EH (cell line): ENCODE data around the gene KISS1.

Experiments used
- DNase-seq: peaks from one replicate; pipeline ENCODE4 v3.0.0-alpha.2; 2015; ENCODE audit warnings: low read depth

Gene KISS1

DNA sequence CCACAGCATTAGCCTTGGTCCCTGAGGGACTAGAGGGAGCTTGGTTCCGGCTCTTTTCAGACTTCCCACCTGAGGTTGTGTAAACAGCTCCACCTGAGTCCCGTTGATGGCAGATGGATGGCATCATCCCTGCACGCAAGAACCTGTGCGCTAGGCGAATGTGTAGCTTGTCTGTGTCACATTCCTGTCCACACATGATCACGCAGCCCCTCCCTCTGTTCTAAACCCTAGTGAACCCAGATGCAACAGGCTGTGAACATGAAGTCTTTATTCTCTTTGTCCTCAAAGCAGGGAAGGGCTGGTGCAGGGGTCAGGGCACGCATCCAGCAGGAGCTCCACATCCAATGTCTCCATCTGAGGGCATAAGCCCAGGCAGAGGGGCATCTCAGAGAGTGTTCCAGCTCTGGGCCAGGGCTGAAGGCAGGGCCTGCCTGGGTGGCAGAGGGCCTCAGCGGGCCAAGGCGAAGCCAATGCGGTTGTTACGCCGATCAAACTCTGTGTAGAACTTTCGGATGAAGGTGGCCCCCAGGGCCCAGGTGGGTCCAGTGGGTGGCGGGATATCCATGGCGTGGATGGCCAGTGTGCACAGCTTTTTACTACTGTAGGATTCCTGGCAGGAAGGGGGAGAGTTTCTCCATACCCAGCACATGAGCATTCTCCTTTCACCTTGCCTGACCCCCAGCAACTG lies 41.6 kb downstream of the KISS1 start:
- DNase-seq = no peak

DNA sequence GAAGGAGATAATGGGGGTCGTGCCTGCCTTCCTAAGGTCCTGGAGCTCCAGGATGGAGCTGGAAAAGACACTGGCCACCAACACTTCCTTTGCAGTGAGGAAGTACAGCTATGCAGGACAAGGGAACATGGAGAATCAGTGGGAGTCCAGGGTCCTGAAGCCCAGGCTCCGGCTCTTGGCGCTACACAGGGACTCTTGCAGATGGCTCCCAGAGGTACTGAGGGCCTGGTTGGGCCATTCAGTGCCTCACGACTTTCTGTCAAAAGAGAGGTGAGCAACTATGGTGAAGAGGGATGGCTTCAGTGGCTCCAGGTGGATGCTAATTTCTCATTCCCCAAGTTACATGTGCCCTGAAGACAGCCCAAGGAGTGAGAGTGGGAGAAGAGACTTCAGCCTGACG lies 42.6 kb downstream of the KISS1 start:
- no peak for DNase-seq

DNA sequence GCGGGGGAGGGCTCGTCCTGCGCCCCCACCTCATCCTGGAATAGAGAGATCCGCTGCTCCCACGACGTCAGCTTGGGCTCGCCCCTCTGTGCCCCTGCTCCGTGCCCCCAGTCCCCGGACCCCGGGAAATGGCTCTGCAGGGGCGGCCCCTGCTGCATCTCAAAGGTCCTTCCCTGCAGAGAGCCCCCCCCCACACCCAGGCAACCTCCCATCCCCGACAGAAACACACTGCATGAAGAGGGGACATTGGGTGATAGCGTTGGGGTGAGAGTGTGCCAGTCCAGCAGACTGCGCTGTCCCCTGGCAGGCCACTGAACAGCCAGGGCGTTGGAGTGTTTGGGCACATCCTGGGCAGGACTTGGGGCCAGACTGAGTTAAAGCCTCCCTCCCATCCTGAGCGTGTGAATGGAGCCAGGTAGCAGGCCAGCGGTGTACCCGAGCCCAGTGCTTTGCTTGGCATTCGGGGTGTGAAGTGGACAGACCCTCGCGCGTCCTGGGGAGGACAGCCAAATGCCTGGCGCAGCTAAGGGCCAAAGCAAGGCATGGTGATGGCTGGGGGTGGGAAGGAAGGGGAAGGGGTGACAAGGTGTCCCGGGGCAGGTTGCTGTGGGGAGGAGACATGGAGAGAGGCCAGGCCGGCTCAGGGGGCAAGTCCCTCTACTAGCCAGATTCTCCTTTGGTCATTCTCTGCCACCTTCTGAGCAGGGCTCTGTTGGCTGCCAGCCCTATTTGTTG lies 43.8 kb downstream of the KISS1 start:
- DNase-seq = no peak

DNA sequence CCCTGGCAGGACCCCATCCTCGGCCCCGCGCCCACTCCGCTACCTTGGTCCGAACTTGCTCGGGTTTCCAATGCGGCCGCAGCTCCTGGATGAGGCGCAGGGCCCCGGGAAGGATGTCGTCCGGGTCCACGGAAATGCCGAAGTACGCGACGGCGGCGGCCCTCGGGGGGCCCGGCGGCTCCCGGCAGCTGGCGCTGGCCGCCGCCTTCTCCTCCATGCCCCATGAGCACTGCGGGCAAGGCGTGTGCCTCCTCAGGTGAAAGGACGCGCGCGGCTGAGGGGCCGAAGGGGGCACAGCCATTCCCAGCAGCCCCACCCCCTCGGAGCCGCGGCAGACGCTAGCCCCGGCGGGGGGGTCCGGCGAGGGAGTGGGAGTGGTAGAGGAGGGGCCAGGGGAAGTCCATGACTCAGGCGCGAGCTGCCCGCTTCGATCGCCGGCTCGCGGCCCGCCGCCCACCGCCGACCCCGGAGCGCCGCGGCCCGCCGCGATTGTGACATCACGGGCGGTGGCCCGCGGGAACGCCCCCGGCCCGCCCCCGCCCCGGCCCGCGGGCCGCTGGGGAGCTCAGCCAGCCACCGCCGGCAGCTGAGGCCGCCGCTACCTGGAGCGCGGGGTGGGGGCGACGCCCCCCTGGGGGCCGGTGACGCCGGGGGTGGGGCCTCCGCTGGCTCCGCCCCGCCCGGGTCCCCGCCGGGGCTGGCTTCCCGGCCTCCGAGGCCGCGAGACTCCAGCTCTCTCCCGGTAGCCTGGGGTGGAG lies 44.6 kb downstream of the KISS1 start, which contains the start of gene ETNK2:
Gene ETNK2, minus strand, starts transcription at position 493 of the 758 bp plus-strand sequence. Its CDS starts 192 bp downstream, at position 301.
- DNase-seq = peak; percentile 59

DNA sequence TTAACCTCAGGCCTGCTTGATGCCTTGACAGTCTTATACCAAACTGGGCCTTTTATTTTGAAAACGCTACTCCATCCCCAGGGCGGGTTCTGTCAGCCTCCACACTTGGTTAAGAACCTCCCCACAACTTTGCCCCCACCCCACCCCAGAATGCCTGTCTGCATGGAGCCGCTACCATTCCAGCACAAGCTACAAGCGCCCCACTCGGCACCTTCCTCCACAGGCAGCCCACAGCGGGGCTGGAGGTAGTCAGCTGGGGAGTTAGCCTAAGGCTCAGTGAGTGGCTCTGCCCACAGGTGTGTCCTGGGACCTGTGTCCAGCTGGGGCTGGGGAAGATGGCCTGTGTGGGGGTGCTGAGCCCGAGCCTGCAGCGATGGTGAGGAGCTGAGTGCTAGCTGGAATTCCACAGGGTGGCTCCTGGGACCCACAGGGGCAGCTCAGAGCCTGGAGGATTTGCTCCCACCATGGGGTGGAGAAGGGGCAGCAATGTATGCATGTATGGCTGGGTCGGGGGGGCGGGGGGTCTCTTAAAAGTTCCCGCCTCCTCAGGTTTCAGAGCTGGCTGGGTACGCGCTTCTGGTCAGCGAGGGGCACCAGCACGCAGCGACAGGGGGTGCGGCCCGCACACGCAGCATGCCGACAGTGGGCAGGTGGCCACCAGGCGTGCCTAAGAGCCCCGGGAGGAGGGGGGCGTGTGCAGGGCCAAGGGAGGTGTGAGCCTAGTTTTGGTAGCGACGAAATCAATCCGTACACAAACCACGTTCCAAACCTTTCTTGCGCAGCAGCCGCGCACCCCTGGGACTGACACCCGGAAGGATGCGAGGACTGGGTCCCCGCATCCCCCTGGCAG lies 45.4 kb downstream of the KISS1 start:
- DNase-seq = no peak

DNA sequence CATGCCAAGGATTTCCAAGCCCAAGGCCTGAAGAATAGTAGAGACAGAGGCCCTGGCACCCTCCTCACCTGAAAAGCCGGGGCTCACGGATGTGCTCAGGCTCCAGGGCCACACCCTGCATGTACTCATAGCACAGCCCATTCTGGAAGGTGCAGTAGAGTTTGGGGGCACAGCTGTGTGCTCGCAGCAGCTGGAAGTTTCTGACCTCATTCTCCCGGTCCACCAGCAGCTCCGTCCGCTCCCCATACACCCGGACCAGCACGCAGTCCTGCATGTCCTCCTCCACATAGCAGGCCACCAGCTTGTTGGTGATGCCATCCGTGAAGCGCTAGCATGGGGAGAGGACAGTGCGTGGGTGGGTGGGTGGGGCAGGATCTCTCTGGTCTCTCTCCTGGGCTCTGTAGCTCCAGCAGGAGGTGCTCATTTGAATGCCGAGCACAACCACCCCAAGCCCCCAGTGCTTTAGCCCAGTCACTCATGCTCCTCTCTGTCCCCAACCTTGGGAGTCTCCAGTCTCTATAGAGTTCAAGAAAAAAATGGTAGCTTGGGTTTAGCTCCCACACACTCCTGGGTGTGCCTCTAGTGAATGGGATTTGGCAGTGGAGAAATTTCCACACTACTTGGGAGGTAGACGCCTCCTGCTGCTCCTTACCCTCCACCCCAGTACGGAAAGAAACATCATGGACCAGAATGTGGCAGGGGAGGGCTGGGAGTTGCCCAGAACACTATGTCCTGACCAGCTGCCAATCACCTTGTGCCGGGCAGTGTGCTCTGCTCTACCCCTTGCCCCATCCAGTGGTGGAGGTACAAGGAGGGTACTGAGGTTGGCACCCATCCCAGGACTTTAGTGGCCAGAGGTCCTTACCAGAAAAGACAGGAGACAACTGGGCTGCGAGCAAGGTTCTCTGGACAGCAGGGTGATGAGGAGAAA lies 46.4 kb downstream of the KISS1 start:
- DNase-seq = no peak

DNA sequence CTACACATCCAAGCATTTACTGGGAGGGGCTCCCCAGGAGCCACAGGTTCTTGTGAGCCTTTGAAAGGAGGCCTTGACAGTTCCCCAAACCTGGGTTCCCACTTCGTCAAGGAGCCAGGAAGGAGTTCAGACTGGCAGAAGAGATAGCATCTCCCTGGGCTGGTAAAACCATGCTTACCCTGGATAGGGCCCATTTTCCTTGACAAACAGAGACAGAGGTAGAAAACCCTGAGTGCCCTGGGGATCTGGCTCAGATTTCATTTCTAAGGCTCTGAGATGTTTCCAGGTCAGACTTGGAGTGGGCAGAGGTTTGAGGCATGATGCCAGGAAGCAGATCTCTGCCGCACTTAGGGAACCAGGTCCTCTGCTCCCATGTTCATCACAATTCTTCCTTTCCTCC lies 47.2 kb downstream of the KISS1 start:
- no peak for DNase-seq

DNA sequence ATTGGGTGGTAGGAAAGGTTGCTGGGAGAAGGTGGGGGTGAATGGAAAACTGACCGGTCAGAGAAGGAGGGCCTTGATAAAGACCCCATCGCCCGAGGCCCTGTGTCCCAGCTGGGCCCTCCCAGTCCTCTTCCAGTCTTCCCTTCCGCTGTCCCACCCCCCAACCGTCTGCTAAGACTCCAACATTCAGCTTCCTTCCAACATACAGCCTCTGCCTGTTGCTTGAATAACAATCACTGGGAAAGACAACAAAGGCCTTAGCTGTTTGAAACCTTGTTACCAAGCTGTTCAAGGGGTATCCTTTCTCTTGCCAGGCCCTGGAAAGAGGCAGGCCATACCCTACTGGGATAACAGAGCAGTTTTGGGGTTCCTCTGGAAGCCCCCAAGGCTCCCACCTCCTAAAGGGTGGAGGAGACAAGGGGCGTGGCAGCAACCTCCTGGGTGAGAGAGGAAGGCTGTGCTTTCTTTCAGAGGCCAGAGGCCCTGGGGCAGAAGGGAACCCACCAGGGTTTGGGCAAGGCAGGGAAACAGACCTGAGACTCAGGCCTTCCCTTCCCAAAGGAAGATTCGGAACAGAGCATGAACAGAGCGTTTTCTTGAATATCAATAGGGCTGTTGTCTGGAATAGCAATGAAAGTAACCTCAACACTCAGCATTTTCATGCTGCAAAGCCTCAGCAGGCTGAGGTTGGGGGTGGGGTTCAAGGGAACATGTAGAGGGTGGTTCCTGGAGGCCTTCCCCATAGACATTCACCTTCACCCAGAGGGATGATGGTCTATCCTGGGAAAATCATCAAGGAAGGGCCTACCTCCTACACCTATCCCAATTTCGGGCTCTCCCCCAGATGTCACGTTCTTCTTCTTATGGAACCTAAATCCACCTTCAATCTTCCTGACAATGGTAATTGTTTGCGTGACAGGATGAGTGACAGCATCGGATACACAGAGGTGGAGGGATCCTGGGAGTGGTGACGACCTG lies 48.6 kb downstream of the KISS1 start:
- no peak for DNase-seq

DNA sequence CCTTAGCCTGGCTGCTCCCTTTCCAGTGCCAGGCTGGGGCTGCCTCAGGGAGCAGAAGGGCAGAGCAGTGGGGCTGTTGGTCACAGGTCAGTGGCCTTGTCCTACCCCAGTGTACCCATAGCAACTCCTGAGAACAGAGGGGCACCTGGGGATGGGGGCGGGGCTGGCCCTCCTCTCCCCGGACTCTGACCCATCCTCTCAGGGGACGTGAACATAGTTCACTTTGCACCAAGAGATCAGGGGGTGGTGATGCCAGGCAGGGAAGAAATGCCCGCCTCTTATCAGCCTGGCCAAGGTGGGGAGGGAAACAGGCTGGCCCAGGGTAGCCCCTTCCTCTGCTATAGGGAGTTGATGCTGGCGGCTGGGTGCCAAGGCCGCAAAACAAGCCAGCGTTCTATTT lies 49.3 kb downstream of the KISS1 start:
- DNase-seq = no peak

DNA sequence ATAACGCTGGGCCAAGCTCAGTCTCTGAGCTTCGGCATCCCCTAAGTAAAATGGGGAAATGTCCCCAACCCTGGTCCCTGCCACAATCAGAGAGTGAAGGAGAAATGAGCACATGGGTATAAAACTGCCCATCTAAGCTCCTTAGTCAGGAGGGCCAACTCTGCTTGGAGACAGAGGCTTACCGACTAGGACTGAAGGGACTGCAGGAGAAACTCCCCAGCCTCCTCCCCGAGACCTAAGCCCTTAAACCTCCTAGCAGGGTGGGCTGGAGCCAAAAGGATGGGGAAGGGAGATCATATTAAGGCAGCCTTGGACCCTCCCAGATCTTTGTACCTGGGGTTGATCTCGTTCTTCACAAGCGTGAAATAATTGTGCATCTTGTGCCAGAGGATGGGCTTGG lies 50.0 kb downstream of the KISS1 start:
- no peak for DNase-seq

DNA sequence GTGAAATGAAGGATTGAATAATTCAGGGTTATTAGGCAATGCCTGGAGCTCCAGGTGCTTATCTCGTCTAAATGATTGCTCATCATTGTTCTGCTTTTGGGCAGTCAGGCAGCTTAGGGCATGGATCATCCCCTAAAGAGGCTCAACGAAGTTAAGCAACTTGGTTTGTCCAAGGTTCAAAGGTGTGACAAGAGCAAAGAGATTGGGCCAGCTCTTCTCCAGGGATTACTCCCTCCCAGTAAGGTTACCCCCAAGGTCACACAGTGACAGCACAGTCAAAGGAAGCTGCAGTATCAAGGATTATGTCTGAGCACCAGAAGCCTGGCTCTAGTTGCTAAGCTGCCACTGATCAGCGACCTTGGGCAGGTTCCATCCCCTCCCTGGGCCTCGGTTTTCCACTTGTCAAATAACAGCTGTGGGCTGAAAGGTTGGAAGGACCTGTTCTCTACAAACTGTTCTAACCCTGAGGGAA lies 51.2 kb downstream of the KISS1 start:
- DNase-seq = no peak

DNA sequence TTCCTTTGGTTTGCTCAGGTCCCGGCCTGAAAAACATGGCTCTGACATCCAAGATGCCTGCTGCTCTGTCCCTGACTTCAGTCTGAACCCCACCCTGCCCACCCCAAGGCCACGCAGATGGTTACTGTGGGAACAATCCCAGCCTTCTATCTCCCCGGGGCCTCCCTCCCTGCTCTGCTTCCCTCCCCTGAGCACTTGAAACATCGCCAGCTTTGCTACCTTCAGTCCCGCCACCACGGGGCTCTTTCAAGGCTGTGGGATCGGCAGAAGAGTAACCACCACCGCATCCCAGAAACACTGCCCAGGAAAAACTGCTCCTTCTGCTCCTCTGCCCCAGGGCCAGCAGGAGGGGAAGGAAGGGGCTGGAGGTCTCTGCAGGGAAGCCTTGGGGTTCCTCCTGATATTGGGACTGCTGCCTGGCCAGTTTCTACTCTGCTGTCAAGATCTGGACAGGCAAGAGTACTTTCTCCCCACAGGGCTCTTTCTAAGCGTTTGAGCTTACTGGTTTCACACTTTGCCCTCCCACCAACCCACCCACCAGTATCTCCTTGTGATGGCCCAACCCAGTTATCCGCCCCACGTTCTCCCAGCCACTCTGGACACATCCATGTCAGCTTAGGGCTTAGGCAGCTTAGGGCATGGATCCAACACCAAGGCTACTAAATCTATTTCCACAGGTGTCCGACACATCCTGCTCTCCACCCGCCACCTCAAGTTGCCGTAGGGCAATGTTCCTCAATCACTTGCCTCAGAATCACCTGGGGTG lies 52.8 kb downstream of the KISS1 start:
- DNase-seq = no peak

DNA sequence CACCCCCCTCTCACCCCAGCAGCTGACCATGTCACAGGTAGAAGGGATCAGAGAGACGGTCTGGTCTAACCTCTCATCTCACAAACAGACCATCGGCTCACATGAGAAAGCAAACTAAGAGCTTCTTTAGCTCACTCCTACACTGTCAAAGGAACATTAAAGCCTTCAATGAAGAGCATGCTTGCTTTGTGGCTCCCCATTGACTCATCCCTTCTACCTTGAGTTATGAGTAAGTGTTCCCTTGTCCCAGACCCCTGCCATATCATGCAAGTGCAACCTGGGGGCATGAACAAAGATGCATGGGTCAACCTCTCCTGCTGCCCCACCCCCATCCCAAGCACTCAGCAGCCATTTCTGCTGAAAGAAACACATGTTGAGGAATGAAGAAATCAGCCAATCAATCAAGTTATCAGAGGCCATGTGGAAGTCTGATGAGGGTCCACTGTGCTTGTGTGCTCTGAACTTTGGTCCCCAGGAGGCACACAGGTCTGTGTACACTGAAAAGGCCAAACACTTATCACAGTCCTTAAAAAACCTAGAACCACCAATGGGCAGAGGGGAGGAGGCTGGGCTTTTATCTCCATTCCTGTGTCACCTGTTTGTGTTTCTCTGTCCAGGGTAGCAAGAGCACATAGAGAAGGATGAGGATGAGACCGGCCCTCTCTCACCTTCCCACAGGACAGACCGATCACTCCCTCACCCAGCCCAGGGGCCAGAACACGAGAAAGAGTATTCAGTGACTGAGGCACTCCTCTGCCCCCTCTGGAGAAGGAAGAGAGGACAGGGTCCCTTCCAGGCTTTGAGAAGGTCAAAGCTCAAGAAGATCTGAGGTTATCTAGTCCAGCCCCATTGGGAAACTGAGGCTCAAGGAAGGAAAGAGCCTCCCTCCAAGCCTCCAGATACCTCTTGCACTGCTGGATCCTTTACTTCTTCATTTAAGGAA lies 54.0 kb downstream of the KISS1 start:
- DNase-seq = no peak

DNA sequence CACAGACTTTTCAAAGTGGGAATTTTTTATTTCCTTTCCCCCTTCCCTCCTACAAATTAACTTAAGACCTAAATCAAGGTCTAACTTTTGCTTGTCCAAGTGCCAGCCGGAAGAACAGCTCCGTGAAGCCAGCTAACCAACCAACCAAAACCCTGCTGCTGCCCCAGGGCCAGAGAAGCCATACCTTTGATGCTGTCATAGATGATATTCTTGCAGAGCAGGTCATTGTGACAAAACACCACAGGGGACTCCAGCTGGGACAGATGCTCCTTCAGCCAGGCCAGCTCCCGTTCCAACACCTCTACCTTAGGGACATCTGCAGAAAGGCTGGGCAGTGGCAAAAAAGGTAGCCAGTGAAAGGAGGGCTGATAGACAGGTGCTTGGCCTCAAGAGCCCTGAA lies 55.2 kb downstream of the KISS1 start:
- no peak for DNase-seq
